Stimulated activated CD8-positive, alpha-beta memory T cell treated with anti-CD3 and anti-CD28 coated beads, Interleukin-15, amount 100 ng/mL, for 1 hour (primary cell): ENCODE measurements around the gene METTL14.

Experiments used
- DNase-seq: peaks from one replicate; pipeline ENCODE4 v3.0.0-alpha.2; 2020; ENCODE audit warnings: low read depth

Gene METTL14

DNA sequence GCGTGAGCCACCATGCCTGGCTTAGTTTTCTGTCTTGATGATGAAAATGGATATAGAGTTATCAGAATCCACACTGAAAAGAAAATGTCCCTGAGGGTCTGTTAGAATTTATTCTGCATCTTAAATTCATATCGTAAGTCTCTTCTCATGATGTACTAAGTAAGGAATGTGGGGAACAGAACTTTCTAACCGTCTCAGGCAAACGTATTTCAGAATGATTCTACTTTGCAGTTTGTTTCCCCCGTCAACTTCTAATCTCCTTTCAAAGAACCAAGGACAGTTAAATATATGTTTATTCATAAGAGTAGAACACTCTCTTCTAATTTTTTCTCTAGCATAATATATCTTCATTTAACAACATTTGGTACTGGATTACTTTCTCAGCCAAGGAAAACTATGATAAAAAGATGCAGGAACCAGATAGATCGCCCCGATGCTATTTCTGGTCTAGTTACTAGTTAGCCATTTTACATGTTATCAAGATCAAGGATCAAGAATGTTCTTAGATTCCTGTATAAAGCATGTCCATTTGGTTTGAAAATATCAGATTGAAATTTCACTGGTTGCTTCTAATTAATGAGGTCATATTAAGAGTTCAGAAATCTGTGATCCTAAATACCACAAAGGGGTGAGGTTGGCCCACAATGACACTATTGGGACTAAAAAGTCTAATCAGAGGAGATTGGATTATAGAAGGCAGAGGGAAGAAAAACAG lies 49.5 kb downstream of the METTL14 start:
- DNase-seq, result no peak

DNA sequence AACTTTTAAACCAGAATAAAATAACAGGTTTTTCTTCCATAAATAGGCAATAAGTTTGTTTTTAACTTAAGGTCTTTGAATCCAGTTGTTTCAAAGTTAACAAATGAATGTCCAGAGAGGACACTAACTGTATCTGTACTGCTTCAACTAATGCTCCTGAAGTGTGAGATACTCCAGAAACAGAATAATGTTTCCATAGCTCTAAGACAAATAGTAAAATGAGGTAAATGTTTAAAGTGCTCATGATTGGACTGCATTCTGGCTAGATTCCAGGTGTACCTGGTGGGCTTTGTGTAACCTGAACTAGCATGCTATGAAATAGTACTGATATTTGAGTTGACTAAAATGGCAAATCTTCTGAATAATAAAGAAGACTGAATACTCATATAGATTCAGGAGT lies 51.7 kb downstream of the METTL14 start:
- DNase-seq, result no peak

DNA sequence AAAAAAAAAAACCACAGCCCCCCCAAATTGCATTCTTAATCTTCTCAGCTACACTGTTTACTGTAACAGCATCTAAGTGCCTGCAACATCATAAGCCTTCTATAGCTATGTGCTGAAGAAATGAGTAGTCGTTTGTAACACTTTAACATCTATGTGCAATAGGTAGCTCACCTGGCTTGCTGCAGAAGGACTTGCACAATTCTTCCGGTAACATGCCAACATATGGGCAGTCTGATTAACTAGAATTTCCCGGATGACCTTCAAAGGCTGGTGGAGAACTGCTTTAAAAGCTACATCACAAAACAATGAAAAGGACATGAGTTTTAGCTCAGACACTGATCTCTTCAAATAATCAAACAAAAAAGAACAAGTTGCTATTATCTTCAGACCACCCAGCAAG lies 52.9 kb downstream of the METTL14 start:
- DNase-seq, result no peak

DNA sequence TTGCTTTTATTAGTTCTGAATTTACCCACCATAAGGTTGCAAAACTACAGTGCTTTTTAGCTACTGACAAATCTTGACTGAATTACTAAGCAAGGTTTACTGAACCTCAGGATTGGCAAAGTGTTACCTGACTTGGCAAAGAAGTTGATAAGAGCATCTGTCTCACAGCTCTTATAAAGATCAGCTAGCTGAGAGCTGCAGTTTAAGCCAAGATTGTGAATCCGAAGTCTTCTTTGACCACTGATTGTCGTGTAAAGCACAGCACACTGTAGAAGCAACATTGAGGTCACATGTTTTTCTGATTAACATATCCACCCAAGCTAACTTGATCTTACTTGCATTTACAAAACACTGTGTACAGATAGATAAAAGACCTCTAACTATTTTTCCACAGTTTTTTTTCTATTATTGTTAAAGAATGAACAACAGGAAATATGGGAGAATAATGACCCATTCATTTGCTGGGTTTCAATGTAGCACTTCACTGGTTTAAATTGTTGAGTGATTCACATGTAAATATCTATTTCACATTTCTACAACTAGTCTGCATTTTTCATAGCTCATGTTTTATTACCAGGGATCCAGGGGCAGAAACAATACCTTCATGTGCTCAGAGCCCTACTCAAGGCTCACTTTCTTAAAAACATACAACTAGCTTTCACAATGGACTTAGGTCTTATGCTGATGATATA lies 54.0 kb downstream of the METTL14 start:
- DNase-seq, result no peak

DNA sequence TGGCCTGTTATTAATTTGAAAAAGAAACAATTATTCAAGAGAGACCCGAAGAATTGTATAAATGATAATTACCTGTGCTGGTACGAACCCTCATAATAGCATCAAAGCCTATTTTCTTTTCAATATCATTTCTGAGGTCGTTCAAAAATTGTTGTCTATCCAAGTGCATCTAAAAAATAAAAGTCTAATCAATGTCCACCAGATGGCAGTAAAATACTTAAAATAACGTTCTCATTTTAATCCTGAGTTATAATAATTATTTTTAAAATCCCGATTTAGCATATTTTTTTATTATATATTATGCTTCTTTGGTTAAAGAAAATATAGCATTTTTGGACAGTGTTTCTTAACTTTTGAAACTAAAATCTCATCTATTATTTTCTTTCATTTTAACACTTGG lies 55.7 kb downstream of the METTL14 start:
- DNase-seq, result no peak

DNA sequence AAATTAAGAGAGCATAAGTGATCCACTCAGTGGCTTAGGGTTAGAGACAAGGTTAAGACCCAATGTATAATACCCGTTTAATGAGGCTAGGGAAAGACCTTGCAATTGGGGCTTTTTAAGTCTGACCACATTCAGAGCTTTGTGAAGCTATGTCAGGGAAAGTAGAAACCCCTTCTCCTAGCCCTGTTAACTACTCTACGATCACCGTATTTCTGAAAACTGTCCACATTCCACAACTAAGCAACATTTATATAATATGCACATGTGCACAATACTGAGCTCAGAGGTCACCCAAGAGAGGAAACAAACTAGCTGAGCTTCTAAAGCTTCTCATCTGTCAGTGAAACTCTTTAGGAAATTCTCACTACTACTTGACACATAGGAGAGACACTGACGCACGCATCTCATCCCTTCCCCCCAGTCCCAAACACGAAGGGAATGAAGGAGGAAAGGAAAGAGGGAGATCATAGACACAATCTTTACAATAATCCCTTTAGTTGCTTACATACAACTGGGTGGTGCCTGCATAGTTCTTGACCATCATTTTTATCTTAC lies 56.2 kb downstream of the METTL14 start:
- DNase-seq, result no peak

DNA sequence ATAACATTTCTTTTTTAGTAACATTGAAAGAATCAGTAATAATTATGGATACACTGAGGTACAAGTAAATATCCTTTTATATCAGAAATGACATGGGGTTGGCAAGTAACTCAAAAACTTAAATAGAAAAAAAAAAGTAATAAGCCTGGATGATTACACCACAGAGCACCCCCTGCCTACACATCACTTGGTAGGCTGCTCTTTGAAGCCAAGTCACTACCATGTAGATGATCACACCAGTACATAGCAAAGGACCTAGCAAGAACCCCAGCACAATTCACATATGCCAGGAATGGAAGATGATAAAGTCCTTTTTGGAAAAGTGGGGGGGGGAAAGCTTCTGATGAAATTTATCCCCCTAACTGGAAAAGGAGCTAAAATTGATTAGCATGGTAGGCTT lies 56.9 kb downstream of the METTL14 start:
- no peak for DNase-seq

DNA sequence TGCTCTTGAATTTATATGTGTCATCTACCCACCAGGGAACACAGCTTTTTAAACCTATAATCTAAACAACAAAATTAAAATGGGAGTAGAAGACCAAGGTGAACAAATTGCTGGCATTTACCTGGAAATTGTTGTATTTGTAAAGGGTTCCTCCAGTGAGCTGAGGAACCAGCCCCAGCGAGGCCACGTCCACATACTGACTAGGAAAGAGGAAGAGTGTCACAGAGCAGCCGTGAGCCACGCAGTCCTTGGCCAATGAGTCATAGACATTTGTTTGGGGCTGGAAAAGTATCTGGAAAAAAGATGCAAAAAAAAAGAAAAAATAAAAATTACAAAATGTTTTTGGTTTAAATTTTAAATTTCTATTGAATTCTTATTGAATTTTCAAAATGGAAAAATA lies 58.7 kb downstream of the METTL14 start:
- DNase-seq, result no peak

DNA sequence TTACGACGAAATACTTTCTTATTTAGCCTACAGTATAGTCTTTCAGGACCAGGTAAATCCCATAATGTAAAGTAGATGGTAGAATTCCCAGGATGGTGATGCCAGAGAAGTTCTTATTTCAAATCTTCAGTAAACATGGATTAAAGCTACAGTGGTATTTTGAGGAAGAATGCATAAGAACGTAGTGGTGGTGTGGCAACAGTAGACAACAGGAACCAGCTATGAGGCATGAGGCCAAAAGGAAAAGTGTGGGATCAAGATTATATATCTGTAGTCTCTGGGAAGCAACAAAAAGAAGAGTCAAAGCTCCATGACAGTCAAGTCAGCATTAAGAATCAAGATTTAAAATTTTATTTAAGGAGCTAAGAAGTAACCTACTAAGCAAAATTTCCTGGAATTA lies 60.2 kb downstream of the METTL14 start:
- no peak for DNase-seq

DNA sequence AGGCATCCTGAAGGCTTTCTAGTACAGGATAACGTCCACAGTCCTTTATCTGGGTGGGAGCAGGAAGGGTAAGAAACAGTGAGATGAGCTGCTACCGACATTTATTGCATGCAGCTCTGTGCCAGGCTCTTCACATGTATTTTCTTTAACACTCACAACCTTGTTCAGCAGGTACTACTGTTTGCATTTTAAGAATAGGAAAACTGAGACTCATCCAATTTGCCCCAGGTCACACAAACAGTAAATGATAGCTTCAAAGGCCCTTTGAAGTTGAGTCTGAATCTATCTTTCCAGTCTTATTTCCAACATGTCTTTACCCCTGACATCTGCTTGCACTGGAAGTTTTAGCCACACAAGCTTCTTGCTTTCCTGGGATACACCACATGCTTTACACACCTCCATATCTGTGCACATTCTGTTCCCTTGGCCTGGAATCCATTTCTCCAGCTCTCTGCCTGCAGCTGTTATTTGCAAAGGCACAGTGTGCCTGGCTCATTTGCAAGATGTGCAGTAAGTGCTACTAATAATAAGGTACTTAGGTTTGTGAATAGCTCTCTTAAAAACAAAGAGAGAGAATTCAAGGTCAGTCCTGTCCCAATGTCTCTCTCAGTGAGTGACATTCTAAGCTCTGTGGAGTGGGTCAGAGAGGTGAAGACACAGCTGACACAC lies 61.2 kb downstream of the METTL14 start:
- no peak for DNase-seq

DNA sequence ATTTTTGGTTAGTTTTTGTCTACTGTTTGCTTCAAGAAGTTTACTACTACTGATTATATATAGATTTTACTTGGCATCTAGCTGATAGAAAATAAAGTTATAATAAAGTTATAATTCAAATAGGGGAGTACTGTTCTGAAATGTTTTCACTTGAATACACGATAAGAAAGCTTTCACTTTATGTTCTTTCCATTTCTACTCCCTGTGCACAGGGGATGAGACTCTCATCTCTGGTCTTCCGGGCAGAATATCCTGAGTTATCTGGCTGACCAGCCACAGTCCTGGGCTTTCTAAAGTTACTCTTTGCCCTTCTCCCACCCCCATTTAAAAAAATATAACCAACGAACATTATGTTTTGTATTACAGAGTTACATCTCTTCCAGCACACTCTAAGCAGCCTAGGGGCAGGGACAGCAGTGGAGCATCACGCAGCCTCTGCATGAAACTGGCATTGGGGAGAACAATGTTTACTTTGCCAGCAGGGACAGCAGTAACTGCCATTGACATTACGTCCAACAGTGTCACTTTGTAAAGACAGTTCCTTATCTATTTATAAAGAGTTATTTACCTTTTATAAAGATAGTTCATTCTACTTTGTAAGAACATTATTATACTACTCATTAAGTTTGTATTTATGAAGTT lies 64.3 kb downstream of the METTL14 start:
- DNase-seq, result no peak

DNA sequence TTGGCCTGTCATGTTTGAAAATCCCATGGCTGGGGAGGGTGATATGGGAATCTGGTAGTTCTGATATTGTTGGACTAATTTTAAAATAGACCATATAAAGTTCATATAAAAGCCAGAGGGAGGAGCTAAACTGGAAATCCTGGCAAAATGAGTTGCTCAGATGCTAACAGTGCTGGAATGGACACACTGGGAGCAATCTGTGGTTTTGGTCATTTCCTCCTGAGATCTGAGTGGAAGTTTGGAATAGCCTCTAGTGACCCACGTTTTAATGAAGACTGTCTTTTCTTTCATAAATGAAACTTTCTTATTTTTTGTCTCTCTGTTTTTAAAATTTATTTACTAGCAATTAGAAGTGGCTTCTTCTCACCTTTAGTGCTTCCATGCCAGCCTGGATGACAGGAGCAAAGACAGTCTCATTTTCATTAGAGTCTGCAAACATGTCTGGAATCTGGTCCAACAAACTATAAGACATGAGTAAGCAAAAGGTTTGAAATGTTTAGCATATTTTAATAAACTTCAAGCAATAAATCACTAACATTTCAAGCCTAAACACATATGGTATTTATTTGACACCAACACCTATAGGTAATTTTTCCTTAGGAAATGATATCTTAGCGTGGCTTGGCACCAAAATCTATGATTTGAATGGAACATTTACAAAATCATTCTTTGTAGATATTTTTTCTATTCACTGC lies 66.6 kb downstream of the METTL14 start:
- DNase-seq, result no peak

DNA sequence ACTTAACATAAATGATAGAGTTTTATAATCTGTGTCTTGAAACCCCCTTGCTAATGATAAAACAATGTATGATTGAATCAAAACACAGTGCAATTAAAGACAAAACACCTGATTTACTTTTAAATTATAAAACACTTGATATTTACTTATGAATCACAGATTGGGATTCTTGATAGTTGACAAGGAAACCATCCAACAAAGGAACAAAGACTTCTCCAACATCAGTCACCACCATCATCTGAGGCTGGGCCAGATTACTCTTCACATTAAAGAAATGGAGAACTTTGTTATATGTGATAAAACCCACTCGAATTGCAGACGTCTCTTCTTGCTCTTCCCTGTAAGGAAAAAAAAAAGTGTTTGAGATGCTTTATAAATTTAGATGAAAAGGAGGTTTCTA lies 67.4 kb downstream of the METTL14 start:
- DNase-seq, result no peak

DNA sequence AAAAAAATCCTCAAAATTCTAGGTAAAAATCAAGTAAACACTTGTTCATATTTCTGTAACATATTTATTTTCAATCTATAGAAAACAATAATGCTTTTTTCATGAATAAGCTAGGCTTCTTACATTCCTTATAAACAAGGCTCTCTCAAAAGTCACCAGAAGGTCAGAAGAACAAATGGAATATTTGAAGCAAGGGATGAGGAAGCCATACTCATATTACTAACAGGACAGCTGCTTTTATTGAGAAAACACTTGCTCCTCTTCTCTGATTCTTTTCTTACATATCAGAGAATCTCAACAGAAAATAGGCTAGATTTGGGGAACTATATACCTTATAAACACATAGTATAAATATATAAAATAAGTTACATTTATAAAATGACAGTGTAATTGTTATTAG lies 67.9 kb downstream of the METTL14 start:
- DNase-seq, result no peak

DNA sequence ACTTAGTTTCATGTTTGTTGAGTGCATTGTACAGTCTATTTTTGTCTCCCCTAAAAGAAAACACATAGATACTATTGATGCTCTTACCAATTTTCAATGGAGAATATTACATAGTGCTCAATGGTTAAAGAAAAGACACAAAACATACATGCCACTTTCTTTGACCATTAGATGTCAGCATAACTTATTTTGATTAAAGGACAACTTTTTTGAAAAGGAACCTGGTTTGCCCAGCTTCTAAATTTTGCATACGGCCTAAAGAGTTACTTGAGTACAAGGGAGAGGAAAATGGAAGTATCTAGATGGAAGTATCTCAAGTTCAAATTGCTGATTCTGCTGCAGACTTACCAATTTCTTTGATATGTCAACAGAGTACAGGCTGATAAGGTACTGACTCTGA lies 68.5 kb downstream of the METTL14 start:
- no peak for DNase-seq

DNA sequence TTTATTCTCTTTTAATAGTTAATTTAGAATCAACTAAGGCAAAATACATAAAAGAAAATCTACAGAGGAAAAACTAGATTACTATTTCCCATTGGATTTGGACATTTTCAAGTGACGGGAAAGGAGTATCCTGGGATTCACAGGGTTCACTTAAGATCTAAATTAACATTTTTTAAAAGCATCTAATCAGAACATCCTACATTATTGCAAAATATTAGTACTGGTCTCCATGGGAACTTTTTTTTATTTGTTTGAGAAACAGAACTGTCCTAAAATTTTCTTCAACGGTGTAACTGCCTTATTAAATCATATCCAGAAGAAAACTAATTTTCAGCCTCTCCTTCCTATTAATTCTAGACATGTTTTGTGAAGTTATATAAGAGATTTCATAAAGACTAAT lies 69.7 kb downstream of the METTL14 start:
- DNase-seq, result no peak

DNA sequence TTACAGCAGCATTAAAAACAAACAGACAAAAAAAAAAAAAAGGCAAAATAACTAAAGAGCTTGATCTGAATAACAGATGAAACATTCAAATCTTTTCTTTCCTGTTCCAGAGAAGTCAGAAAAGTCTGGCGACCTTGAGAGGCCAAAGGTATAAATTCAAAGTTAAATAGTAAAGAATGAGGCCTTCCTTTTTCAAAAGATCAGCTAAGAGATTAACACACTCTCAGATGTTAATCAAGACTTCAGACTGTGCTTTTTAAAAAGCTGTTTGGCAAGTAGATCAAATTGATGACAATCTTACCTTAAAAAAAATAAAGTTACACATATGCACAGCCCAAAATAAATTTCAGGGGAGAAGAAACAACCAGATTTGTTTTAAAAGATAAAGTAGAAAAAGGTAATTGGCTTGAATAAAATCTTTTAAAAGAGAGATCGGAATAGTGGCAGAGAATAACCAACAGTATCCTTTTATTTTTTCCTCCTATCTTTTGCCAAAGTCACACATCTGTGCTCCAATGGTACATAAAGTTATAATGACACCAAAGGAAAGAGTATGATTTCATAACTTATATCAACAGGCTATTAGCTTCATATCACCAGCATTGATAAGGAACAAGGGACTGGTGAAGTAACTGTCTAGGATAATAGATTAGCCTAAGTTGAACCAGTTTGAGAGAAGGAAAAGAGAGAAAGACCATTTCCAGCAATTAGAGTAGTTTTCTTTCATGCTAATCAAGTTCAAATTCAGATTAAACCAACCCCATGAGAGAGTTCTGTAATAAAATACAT lies 70.4 kb downstream of the METTL14 start:
- DNase-seq, result no peak

DNA sequence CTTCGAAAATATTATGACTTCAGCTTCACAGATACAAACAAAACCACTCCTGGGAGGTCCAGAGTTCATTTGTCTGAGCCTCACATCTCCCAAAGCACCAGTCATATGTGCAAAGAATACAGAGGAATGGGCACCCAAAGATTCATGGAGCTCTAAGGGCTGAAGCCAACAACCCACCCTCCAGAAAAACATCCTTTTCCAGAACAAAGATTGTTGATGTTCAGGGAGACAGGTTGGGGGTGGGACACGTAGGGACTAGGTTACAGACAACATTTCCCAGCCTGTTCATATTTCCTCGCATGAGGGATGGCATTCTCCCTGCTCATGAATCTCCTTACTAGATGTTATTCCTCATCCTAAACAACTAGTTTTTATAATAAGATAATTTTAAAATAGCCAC lies 71.2 kb downstream of the METTL14 start:
- no peak for DNase-seq

DNA sequence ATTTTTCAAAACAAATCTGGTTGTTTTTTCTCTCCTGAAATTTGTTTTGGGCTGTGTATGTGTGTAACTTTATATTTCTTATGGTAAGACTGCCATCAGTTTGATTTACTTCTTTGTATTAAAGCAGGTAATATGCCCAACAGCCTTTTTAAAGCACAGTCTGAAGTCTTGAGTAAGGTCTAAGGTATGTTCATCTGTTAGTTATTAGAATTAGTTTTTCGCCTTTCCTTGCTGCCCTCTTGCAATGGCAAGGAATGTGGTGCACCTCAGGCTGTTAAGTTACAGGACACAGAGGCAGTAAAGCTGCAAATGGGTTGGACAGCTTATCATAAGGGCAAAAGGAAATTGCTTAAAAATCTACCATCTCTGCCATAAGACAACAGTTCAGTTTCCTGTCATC lies 71.8 kb downstream of the METTL14 start:
- DNase-seq, result no peak

DNA sequence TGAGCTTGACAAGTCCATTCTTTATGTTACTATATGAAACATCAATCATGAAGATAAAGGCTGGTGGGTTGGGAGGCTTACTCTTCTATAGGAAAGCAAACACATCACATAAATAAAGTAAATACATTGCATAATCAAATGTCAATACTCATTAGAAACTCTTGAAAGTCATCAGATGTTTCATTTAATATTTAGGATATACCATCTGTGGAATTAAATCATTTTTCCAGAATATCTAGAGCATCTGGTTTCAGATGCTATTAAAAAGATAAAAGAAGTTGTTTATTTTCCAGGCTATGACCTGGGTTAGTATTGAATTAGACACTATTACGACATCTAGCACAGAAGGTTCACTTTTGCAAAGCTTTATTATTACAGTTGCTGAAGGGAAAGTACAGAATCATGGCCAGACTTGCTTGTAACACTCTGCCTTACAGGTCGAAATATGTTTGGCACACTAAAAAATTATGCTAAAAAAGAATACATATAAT lies 72.6 kb downstream of the METTL14 start:
- no peak for DNase-seq

DNA sequence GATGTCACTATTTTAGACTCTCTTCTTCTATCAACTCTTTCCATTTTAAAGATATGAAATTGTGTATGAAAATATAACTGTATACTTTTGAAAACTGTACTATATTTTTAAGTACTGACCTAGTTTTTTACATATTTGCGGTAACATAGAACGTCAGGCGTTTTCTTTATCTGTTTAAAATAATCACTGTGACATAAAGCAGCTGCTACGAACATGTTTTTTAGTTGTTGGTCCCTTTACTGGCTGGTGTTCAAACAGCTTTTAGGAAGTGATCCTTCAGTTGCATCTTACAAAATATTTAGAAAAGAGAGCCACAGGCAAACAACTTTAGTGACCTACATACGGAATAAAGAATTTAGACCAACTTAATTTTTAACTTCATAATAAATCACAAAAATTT lies 73.1 kb downstream of the METTL14 start:
- no peak for DNase-seq
